Loucy (cell line): ENCODE results near the gene CDKL1.

ENCODE experiments used
- H2AFZ ChIP-seq: fragments of 200-600 bp; sonication (generic); 2 replicates; pipeline ENCODE4 v1.6.0; 2016; ENCODE audit warnings: antibody characterized with exemption, mild to moderate bottlenecking, low read length, moderate library complexity
- H3F3A ChIP-seq: fragments of 200-600 bp; 2 replicates; pipeline ENCODE4 v1.6.0; 2016; ENCODE audit warnings: antibody characterized with exemption, low read depth, mild to moderate bottlenecking
- H3K27me3 ChIP-seq: fragments of 200-600 bp; sonication (generic); 2 replicates; pipeline ENCODE4 v1.6.1; 2014; ENCODE audit warnings: low read length, mild to moderate bottlenecking; ENCODE audit not compliant: insufficient read depth, poor library complexity, severe bottlenecking
- H3K36me3 ChIP-seq: fragments of 200-600 bp; sonication (generic); 2 replicates; pipeline ENCODE4 v1.6.1; 2016; ENCODE audit warnings: low read length; ENCODE audit not compliant: insufficient read depth
- H3K4me1 ChIP-seq: fragments of 200-600 bp; sonication (generic); 2 replicates; pipeline ENCODE4 v1.5.1; 2014; ENCODE audit warnings: low read length, mild to moderate bottlenecking; ENCODE audit not compliant: insufficient read depth, poor library complexity, severe bottlenecking
- H3K4me2 ChIP-seq: fragments of 200-600 bp; sonication (generic); 2 replicates; pipeline ENCODE4 v1.6.0; 2014; ENCODE audit warnings: antibody characterized with exemption, low read length, low read depth, mild to moderate bottlenecking; ENCODE audit not compliant: poor library complexity, severe bottlenecking
- H3K4me3 ChIP-seq: fragments of 200-600 bp; sonication (generic); 2 replicates; pipeline ENCODE4 v1.5.1; 2014; ENCODE audit warnings: low read length, mild to moderate bottlenecking, mixed read lengths; ENCODE audit not compliant: poor library complexity, severe bottlenecking
- H3K79me2 ChIP-seq: fragments of 200-600 bp; sonication (generic); 2 replicates; pipeline ENCODE4 v1.6.1; 2014; ENCODE audit warnings: low read length; ENCODE audit not compliant: insufficient read depth
- H3K9ac ChIP-seq: fragments of 200-600 bp; sonication (generic); 2 replicates; pipeline ENCODE4 v1.6.0; 2014; ENCODE audit warnings: mild to moderate bottlenecking, low read depth, low read length, moderate library complexity; ENCODE audit not compliant: poor library complexity, severe bottlenecking
- H3K9me2 ChIP-seq: fragments of 200-600 bp; sonication (generic); replicated peaks from 2 replicates; pipeline ENCODE4 v1.6.1; 2016; ENCODE audit warnings: low read depth, low read length, mixed read lengths
- H3K9me3 ChIP-seq: fragments of 200-600 bp; sonication (generic); 2 replicates; pipeline ENCODE4 v1.6.1; 2014; ENCODE audit warnings: mild to moderate bottlenecking, antibody characterized with exemption, low read length, low read depth; ENCODE audit not compliant: insufficient read depth
- H4K20me1 ChIP-seq: fragments of 200-600 bp; sonication (generic); 2 replicates; pipeline ENCODE4 v1.6.0; 2014; ENCODE audit warnings: antibody characterized with exemption, low read length, mild to moderate bottlenecking; ENCODE audit not compliant: insufficient read depth, poor library complexity, severe bottlenecking
- EZH2phosphoT487 ChIP-seq: fragments of 200-600 bp; IDR thresholded peaks from 2 replicates; pipeline ENCODE4 v1.6.1; 2018; ENCODE audit warnings: antibody characterized with exemption, mild to moderate bottlenecking, moderate library complexity, borderline replicate concordance
- TF ChIP-seq, protein P1 (sequence below): fragments of 200-600 bp; sonication (generic); conservative IDR thresholded peaks from 2 replicates; pipeline ENCODE4 v1.5.1; 2014; ENCODE audit warnings: mild to moderate bottlenecking, antibody characterized with exemption, low read length

CDKL1 gene

DNA sequence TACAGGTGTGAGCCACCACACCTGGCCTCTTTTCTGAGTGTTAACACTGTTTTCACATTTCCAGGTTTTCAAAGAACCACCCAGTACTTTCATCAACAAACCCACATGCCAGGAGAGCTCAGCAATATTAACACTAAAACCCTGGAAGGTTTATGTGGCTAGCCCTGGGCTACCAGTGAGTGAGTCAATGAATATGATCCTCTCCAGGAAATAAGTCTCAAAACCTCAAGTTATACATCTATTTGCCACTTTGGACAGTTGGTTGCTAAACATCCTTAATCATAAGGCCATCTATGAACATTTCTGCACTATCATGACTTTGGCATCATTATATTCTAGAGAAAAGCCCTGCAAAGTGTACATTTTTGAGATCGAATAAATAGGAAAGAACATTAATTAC is 6.3 kb upstream of the CDKL1 start:
- Histone ChIP-seq H3K36me3 (no peaks in the 10 kb centered on the region), H3K27me3 (no peaks in the 10 kb centered on the region), H3K9me3 (no peaks in the 10 kb centered on the region), H3K9ac (no peak overlapping the region), H3K9me2 (no peaks in the 10 kb centered on the region), H3K4me1 (peaks cover 11% of the 10 kb centered on the region), H4K20me1 (no peaks in the 10 kb centered on the region), H2AFZ (no peak overlapping the region), H3F3A (peaks cover 10% of the 10 kb centered on the region), H3K79me2 (no peaks in the 10 kb centered on the region), H3K4me2 (no peak overlapping the region), H3K4me3 (no peak overlapping the region)
- TF ChIP-seq, protein P1, sequence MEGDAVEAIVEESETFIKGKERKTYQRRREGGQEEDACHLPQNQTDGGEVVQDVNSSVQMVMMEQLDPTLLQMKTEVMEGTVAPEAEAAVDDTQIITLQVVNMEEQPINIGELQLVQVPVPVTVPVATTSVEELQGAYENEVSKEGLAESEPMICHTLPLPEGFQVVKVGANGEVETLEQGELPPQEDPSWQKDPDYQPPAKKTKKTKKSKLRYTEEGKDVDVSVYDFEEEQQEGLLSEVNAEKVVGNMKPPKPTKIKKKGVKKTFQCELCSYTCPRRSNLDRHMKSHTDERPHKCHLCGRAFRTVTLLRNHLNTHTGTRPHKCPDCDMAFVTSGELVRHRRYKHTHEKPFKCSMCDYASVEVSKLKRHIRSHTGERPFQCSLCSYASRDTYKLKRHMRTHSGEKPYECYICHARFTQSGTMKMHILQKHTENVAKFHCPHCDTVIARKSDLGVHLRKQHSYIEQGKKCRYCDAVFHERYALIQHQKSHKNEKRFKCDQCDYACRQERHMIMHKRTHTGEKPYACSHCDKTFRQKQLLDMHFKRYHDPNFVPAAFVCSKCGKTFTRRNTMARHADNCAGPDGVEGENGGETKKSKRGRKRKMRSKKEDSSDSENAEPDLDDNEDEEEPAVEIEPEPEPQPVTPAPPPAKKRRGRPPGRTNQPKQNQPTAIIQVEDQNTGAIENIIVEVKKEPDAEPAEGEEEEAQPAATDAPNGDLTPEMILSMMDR, result no peak
- no peak for TF ChIP-seq EZH2phosphoT487

DNA sequence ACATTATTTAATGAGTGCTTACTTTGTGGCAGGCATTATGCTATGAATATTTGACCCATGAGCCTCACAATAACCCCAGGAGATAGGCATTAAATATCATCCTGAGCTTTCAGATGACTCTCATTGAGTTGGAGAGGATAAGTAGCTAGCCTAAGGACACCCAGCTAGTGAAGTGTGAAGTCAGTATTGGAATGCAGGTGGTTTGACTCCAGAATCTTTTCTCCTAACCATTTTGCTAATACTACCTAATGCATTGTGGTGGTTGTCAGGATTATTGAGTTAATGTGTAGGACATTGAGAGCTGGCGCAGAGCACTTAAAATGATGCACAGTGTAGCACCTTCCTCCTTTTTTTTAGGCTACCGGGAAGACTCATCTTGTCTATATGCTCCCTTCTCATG is 3.8 kb upstream of the CDKL1 start:
- Histone ChIP-seq H3K9ac (no peak overlapping the region), H2AFZ (no peak overlapping the region), H3K27me3 (no peaks in the 10 kb centered on the region), H3K79me2 (no peaks in the 10 kb centered on the region), H3F3A (peaks cover 12% of the 10 kb centered on the region), H4K20me1 (no peaks in the 10 kb centered on the region), H3K9me3 (no peaks in the 10 kb centered on the region), H3K4me2 (no peak overlapping the region), H3K36me3 (no peaks in the 10 kb centered on the region), H3K4me3 (no peak overlapping the region), H3K4me1 (peaks cover 18% of the 10 kb centered on the region), H3K9me2 (no peaks in the 10 kb centered on the region)
- TF ChIP-seq, protein P1, result no peak
- TF ChIP-seq EZH2phosphoT487, result no peak

DNA sequence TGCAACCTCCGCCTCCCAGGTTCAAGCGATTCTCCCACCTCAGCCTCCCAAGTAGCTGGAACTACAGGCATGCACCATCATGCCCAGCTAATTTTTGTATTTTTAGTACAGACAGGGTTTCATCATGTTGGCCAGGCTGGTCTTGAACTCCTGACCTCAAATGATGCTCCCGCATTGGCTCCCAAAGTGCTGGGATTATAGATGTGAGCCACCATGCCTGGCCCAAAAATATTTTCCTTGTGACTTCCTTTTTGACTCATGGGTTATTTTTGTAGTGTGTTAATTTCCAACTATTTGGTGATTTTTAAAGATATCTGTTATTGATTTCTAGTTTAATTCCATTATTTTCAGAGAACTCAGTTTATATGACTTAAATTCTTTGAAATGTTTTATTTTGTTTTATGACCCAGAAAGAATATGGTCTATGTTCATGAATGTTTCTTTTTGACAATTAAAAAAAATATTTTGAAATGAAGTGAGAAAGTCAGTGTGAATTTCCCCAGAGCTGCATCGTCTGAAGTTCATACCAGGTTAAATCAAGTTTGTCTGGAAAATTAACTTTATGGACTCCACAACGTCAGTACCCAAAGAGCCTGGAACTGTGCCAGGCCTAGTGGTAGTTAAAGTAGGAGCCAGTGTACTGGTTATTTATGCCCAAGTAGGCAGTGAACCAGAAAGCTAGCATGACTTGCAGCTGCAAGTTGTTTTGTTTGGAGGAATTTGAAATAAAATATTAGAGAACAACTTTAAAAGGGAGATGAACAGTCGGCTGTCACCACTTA is 2.8 kb upstream of the CDKL1 start:
- H2AFZ ChIP-seq, result no peak overlapping the region
- no peaks in the 10 kb centered on the region for H3K79me2 ChIP-seq
- H3K9me3 ChIP-seq, result no peaks in the 10 kb centered on the region
- peaks cover 12% of the 10 kb centered on the region for H3F3A ChIP-seq
- TF ChIP-seq, protein P1, result no peak
- TF ChIP-seq EZH2phosphoT487, result no peak
- H3K9me2 ChIP-seq, result no peaks in the 10 kb centered on the region
- H4K20me1 ChIP-seq, result no peaks in the 10 kb centered on the region
- no peaks in the 10 kb centered on the region for H3K27me3 ChIP-seq
- H3K9ac ChIP-seq, result no peak overlapping the region
- H3K4me3 ChIP-seq, result no peak overlapping the region
- no peaks in the 10 kb centered on the region for H3K36me3 ChIP-seq
- peaks cover 18% of the 10 kb centered on the region for H3K4me1 ChIP-seq
- H3K4me2 ChIP-seq, result no peak overlapping the region
